ENCODE results near the gene ARFGEF3. TPM values are rescaled to one million over a fixed set of nuclear protein-coding genes. Genes with fewer than 3 reads are reported as not detected.
A peak's percentile ranks its signal among the peaks of the same experiment; 100 is the strongest.

ARFGEF3 gene
- total RNA-seq, 1 donor from 2014 or later = 28.6 TPM

- Mint-ChIP-seq H3K9me3 (ENCODE audit: low read depth) (no peaks in the 10 kb centered on the region), H3K27ac (peak overlapping the region; percentile 93), H3K4me3 (ENCODE audit: low read depth) (no peak overlapping the region), H3K36me3 (ENCODE audit: insufficient read depth) (no peaks in the 10 kb centered on the region), H3K4me1 (ENCODE audit: low read depth) (peaks cover 79% of the 10 kb centered on the region), H3K27me3 (no peaks in the 10 kb centered on the region)
- DNase-seq (ENCODE audit: low spot score, unreplicated experiment) = no peak
- TF ChIP-seq CTCF (IDR thresholded peaks at IDR 0.05; ENCODE audit: unreplicated experiment) = no peak
Measured at GRCh38 chr6:138230221-138230620, 68.5 kb downstream of the ARFGEF3 start.

- peaks cover 78% of the 10 kb centered on the region for H3K4me1 Mint-ChIP-seq (ENCODE audit: low read depth)
- H3K4me3 Mint-ChIP-seq (ENCODE audit: low read depth) = peak overlapping the region; percentile 44
- H3K9me3 Mint-ChIP-seq (ENCODE audit: low read depth) = no peaks in the 10 kb centered on the region
- DNase-seq (ENCODE audit: low spot score, unreplicated experiment) = no peak
- no peak for TF ChIP-seq CTCF (IDR thresholded peaks at IDR 0.05; ENCODE audit: unreplicated experiment)
- peak overlapping the region; percentile 93 for H3K27ac Mint-ChIP-seq
- no peaks in the 10 kb centered on the region for H3K27me3 Mint-ChIP-seq
- no peaks in the 10 kb centered on the region for H3K36me3 Mint-ChIP-seq (ENCODE audit: insufficient read depth)
Measured at GRCh38 chr6:138230759-138231380, 69.1 kb downstream of the ARFGEF3 start.

- no peaks in the 10 kb centered on the region for H3K9me3 Mint-ChIP-seq (ENCODE audit: low read depth)
- no peak for DNase-seq (ENCODE audit: low spot score, unreplicated experiment)
- no peaks in the 10 kb centered on the region for H3K27me3 Mint-ChIP-seq
- peak overlapping the region; percentile 93 for H3K27ac Mint-ChIP-seq
- peak overlapping the region; percentile 44 for H3K4me3 Mint-ChIP-seq (ENCODE audit: low read depth)
- TF ChIP-seq CTCF (IDR thresholded peaks at IDR 0.05; ENCODE audit: unreplicated experiment) = no peak
- no peaks in the 10 kb centered on the region for H3K36me3 Mint-ChIP-seq (ENCODE audit: insufficient read depth)
- peaks cover 74% of the 10 kb centered on the region for H3K4me1 Mint-ChIP-seq (ENCODE audit: low read depth)
Measured at GRCh38 chr6:138231381-138231886, 69.7 kb downstream of the ARFGEF3 start.

- no peak for DNase-seq (ENCODE audit: low spot score, unreplicated experiment)
- Mint-ChIP-seq H3K4me1 (ENCODE audit: low read depth) (peaks cover 59% of the 10 kb centered on the region), H3K27me3 (no peaks in the 10 kb centered on the region), H3K4me3 (ENCODE audit: low read depth) (no peak overlapping the region), H3K9me3 (ENCODE audit: low read depth) (no peaks in the 10 kb centered on the region), H3K27ac (no peak overlapping the region), H3K36me3 (ENCODE audit: insufficient read depth) (no peaks in the 10 kb centered on the region)
- TF ChIP-seq CTCF (IDR thresholded peaks at IDR 0.05; ENCODE audit: unreplicated experiment) = no peak
Measured at GRCh38 chr6:138234363-138234762, 72.6 kb downstream of the ARFGEF3 start.

GRCh38 chr6:138235205-138235604, 73.5 kb downstream of the ARFGEF3 start:
- Mint-ChIP-seq H3K4me1 (ENCODE audit: low read depth) (peaks cover 51% of the 10 kb centered on the region), H3K9me3 (ENCODE audit: low read depth) (no peaks in the 10 kb centered on the region), H3K27me3 (no peaks in the 10 kb centered on the region), H3K27ac (no peak overlapping the region), H3K36me3 (ENCODE audit: insufficient read depth) (no peaks in the 10 kb centered on the region), H3K4me3 (ENCODE audit: low read depth) (no peak overlapping the region)
- TF ChIP-seq CTCF (IDR thresholded peaks at IDR 0.05; ENCODE audit: unreplicated experiment) = no peak
- DNase-seq (ENCODE audit: low spot score, unreplicated experiment) = no peak

Measured in progenitor cell of endocrine pancreas (in vitro differentiated cells).